A673 (cell line): ENCODE measurements around the gene ISY1.
"Not testable (repeated sequence)": the region's sequence is repeated elsewhere in the genome, so short reads cannot be mapped to it uniquely, and the experiment has no call there.

Experiments used
- CTCF ChIP-seq: fragments of 300-800, 200-600 bp; sonication (generic); conservative IDR thresholded peaks from 2 replicates; pipeline ENCODE4 v1.5.1; 2017; ENCODE audit warnings: low read depth, mild to moderate bottlenecking, antibody characterized with exemption, low read length, moderate library complexity, mixed read lengths
- EZH2 ChIP-seq: fragments of 200-600 bp; sonication (generic); IDR thresholded peaks from 2 replicates; pipeline ENCODE4 v1.6.1; 2017; ENCODE audit warnings: borderline replicate concordance, low read depth, mild to moderate bottlenecking, mixed read lengths, antibody characterized with exemption, low read length; ENCODE audit not compliant: poor library complexity, severe bottlenecking

GRCh38 chr3:129184784-129185542 is 24.1 kb upstream of the ISY1 start:
- TF ChIP-seq CTCF, EZH2: not testable (repeated sequence)
